Stimulated activated effector memory CD8-positive, alpha-beta T cell treated with anti-CD3 and anti-CD28 coated beads, Interleukin-12 subunit alpha, Interleukin-12 subunit beta, amount 100 ng/mL, for 72 hours (primary cell): ENCODE measurements around the gene SUCLG2.

Source experiments
- ATAC-seq: fragments of 150-1000 bp; cut with Tn5 transposase; 2 replicates; pipeline ENCODE4 v1.10.0; 2021
- DNase-seq, 2 donors: peaks; one replicate each; pipeline ENCODE4 v3.0.0; 2021 to 2022; ENCODE audit warnings: low spot score in 2 of 2
- H3K27ac Mint-ChIP-seq: one replicate; pipeline ENCODE4 v1.8.0; 2022; ENCODE audit warnings: mild to moderate bottlenecking, mixed read lengths
- H3K36me3 Mint-ChIP-seq: one replicate; pipeline ENCODE4 v1.8.0; 2022; ENCODE audit warnings: mild to moderate bottlenecking, mixed read lengths
- H3K4me1 Mint-ChIP-seq: one replicate; pipeline ENCODE4 v1.8.0; 2022; ENCODE audit warnings: mixed read lengths
- H3K4me3 Mint-ChIP-seq: one replicate; pipeline ENCODE4 v1.8.0; 2022; ENCODE audit warnings: mild to moderate bottlenecking, mixed read lengths
- H3K9me3 Mint-ChIP-seq: one replicate; pipeline ENCODE4 v1.8.0; 2022; ENCODE audit warnings: mixed read lengths

SUCLG2 gene

GRCh38 chr3:67640023-67640660 lies 14.3 kb downstream of the SUCLG2 start:
- Mint-ChIP-seq H3K36me3 (peaks cover 6% of the 10 kb centered on the region), H3K4me3 (no peak overlapping the region), H3K9me3 (no peaks in the 10 kb centered on the region), H3K27ac (no peak overlapping the region), H3K4me1 (peaks cover 11% of the 10 kb centered on the region)
- DNase-seq: no peak
- no peak for ATAC-seq

DNA sequence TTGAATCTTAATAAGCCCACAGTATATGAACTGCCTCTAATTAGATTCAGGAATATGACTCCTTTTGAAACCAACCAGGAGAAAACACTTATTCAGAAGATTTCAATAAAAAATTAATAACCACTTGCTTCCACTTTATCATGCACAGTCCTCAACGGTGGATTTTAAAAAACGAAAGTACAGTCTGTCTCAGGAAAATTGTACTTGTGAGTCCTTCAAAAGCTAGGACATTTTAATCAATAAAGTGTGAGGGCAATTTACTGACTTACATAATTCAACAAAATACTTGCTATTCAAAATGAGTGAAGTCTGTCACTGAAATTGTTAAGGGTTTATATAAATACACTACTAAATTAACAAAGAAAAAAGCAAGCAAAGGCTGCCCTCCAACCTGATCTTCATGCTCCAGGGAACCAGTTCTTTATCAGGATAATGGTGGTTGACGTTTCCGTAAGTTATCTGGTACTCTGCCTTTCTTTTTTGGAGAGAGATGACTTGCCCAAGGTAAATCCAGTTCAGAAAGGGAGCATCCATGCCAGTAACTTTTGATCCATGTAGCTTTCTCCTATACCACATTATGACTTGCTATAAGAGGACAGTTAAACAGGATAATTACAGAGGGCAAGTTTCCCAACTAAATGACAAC lies 17.0 kb downstream of the SUCLG2 start:
- H3K36me3 Mint-ChIP-seq: peaks cover 6% of the 10 kb centered on the region
- H3K9me3 Mint-ChIP-seq: no peaks in the 10 kb centered on the region
- ATAC-seq (no peak), DNase-seq (no peak)
- H3K27ac Mint-ChIP-seq: peak overlapping the region; percentile 3
- H3K4me3 Mint-ChIP-seq: no peak overlapping the region
- H3K4me1 Mint-ChIP-seq: peaks cover 18% of the 10 kb centered on the region

GRCh38 chr3:67635806-67636205 lies 18.6 kb downstream of the SUCLG2 start:
- H3K4me1 Mint-ChIP-seq: peaks cover 23% of the 10 kb centered on the region
- no peak for ATAC-seq
- H3K27ac Mint-ChIP-seq: peak overlapping the region; percentile 76
- no peak overlapping the region for H3K4me3 Mint-ChIP-seq
- DNase-seq: no peak
- H3K9me3 Mint-ChIP-seq: no peaks in the 10 kb centered on the region
- peaks cover 6% of the 10 kb centered on the region for H3K36me3 Mint-ChIP-seq

- DNase-seq (no peak), ATAC-seq (peak; percentile 97)
- Mint-ChIP-seq H3K9me3 (no peaks in the 10 kb centered on the region), H3K4me1 (peaks cover 28% of the 10 kb centered on the region), H3K36me3 (peaks cover 6% of the 10 kb centered on the region), H3K27ac (peak overlapping the region; percentile 76), H3K4me3 (no peak overlapping the region)
These were observed 19.2 kb downstream of the SUCLG2 start for GRCh38 chr3:67635257-67635656.

- Mint-ChIP-seq H3K27ac (no peak overlapping the region), H3K4me1 (peaks cover 39% of the 10 kb centered on the region), H3K4me3 (no peak overlapping the region), H3K9me3 (no peaks in the 10 kb centered on the region), H3K36me3 (peaks cover 5% of the 10 kb centered on the region)
- DNase-seq (no peak), ATAC-seq (no peak)
These were observed 23.6 kb downstream of the SUCLG2 start for GRCh38 chr3:67630666-67631362.

DNA sequence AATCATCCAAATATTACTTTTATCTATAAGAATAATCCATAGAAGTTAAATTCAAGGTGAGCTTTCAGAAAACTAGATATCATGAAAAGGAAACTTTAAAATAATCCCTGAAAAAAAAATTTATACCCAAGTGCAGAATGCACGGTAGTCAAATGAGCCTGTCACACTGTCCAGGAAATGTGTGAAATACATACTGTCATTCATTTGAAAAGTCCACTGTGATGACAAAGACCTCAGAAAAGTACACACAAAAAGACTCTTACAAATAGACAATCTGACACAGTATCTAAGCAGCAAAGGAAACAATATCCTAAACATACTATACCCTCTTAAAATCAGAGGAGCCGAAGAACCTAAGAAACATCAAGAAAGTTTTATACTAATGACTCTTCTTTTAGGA lies 29.7 kb downstream of the SUCLG2 start:
- ATAC-seq: peak; percentile 52
- Mint-ChIP-seq H3K9me3 (no peaks in the 10 kb centered on the region), H3K4me1 (peaks cover 51% of the 10 kb centered on the region), H3K4me3 (no peak overlapping the region), H3K36me3 (peaks cover 27% of the 10 kb centered on the region), H3K27ac (no peak overlapping the region)
- DNase-seq: no peak

DNA sequence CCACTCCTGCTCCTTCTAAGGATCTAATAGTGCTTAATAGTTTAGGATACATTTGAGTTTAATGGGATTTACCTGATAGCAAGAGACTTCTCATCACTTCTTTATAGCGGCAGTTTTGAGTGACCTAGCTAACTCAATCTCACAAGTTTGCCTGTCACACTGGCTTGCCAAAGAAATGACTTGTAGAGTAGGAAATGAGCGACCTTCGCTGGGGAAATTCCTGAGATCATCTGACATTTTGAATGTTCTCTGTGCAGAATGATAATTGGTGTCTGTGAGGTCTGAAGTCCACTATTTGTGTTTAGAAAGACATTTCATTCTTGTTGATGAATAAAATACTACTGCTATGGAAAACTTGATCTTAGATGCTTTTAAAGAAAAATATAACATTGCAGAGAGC lies 30.3 kb downstream of the SUCLG2 start:
- Mint-ChIP-seq H3K9me3 (no peaks in the 10 kb centered on the region), H3K4me1 (peaks cover 54% of the 10 kb centered on the region), H3K27ac (no peak overlapping the region), H3K4me3 (no peak overlapping the region), H3K36me3 (peaks cover 33% of the 10 kb centered on the region)
- ATAC-seq: no peak
- no peak for DNase-seq

DNA sequence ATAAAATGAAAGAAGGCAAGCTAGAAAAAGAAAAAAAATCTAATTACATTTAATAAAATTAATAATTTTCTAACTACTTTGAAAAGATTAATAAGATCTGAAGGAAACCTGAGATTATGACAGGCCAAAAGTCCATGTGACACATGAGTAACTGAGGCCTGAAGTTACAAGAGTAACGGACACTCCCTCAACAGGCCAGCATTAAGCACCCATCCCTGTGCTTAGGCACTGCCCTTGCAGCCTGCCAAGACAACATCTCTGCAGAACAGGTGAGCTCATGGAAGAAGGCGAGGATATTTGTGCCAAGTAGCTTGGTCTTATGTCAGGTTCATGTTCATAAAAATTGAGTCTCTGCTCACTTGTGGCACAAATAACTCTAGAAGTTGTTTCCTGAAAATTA lies 31.8 kb downstream of the SUCLG2 start:
- no peak overlapping the region for H3K27ac Mint-ChIP-seq
- no peak overlapping the region for H3K4me3 Mint-ChIP-seq
- no peak for DNase-seq
- H3K36me3 Mint-ChIP-seq: peaks cover 35% of the 10 kb centered on the region
- ATAC-seq: no peak
- no peaks in the 10 kb centered on the region for H3K9me3 Mint-ChIP-seq
- H3K4me1 Mint-ChIP-seq: peaks cover 48% of the 10 kb centered on the region

DNA sequence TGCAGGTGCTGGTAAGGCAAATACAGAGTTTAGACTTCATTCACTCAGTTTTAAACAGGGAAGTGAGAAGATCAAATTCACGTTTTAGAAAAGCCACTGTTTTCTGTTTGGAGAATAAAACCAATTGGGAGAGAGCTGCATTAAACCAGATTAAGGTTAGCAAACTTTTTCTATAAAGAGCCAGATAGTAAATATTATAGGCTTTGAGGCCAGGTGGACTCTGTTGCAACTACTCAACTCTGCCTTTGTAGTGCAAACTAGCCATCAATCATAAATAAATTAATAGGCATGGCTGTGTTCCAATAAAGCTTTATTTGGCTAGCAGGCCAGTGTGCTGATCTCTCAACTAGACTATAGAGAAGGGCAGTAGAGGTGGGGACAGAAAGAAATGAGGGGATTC lies 33.5 kb downstream of the SUCLG2 start:
- H3K36me3 Mint-ChIP-seq: peaks cover 31% of the 10 kb centered on the region
- no peak overlapping the region for H3K27ac Mint-ChIP-seq
- ATAC-seq (no peak), DNase-seq (no peak)
- H3K9me3 Mint-ChIP-seq: no peaks in the 10 kb centered on the region
- no peak overlapping the region for H3K4me3 Mint-ChIP-seq
- H3K4me1 Mint-ChIP-seq: peaks cover 45% of the 10 kb centered on the region

- no peak overlapping the region for H3K27ac Mint-ChIP-seq
- H3K9me3 Mint-ChIP-seq: no peaks in the 10 kb centered on the region
- no peak overlapping the region for H3K4me3 Mint-ChIP-seq
- no peak for DNase-seq
- H3K36me3 Mint-ChIP-seq: peaks cover 31% of the 10 kb centered on the region
- ATAC-seq: no peak
- H3K4me1 Mint-ChIP-seq: peaks cover 46% of the 10 kb centered on the region
These were observed 34.4 kb downstream of the SUCLG2 start for GRCh38 chr3:67619991-67620390.

DNA sequence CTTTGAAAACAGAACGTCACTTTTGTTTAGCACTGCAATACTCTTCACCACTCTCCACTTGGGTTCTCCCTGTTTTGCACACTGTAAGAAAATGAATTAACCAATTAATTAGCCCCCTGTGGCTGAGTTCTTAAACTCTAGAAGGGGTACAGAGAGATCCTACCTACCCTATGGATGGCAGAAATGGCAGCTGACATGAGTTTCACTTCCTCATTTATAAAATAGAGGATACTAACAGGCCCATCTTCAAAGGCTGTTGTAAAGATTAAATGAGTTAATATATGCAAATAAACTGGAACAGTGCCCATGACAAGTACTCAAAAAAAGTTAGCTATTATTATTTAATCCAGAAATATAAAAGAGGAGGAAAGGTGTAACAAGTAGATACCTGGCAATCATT lies 36.9 kb downstream of the SUCLG2 start:
- DNase-seq: no peak
- Mint-ChIP-seq H3K27ac (no peak overlapping the region), H3K4me1 (peaks cover 42% of the 10 kb centered on the region), H3K36me3 (peaks cover 18% of the 10 kb centered on the region), H3K4me3 (no peak overlapping the region), H3K9me3 (no peaks in the 10 kb centered on the region)
- no peak for ATAC-seq

DNA sequence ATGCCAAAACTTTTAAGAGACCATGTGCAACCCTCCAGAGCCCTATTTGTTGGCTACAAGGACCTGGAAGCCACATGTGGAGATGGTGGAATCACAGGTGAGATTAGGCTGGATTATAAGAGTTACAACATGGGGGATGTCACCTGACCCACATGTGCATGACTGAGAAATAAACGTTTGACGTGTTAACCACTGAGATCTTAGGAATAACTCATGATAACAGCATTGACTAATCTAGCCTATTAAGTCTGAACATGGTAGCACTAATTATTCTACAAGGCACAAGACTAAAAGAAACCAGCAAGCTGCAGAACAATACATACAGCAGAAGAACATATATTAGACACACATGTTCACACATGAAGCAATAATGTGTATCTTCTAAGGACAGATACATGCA lies 38.4 kb downstream of the SUCLG2 start:
- no peak for DNase-seq
- ATAC-seq: peak; percentile 52
- H3K27ac Mint-ChIP-seq: no peak overlapping the region
- H3K4me1 Mint-ChIP-seq: peaks cover 42% of the 10 kb centered on the region
- H3K36me3 Mint-ChIP-seq: peaks cover 18% of the 10 kb centered on the region
- H3K4me3 Mint-ChIP-seq: no peak overlapping the region
- H3K9me3 Mint-ChIP-seq: no peaks in the 10 kb centered on the region

GRCh38 chr3:67614195-67614594 lies 40.2 kb downstream of the SUCLG2 start:
- DNase-seq (no peak), ATAC-seq (no peak)
- H3K4me3 Mint-ChIP-seq: no peak overlapping the region
- H3K27ac Mint-ChIP-seq: peak overlapping the region; percentile 50
- no peaks in the 10 kb centered on the region for H3K9me3 Mint-ChIP-seq
- H3K4me1 Mint-ChIP-seq: peaks cover 32% of the 10 kb centered on the region
- peaks cover 23% of the 10 kb centered on the region for H3K36me3 Mint-ChIP-seq

DNA sequence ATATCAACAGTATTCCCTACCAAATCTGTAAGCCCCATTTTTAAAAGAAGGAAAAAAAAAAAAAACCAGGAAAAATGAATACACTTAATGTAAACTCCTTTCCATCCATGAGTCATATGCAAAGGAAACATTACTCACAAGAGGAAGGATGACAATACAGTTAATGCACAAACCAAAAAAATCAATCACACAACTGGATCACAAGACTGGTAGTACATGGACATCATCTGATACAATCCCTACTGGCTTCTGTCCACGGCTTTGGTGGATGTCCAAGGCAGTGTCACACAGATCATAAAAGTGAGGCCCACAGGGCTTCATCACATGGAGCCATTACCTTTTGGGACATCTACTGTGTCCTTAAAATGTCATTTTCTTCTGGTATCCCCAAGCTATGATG lies 44.0 kb downstream of the SUCLG2 start:
- no peak overlapping the region for H3K4me3 Mint-ChIP-seq
- H3K27ac Mint-ChIP-seq: no peak overlapping the region
- ATAC-seq (no peak), DNase-seq (no peak)
- no peaks in the 10 kb centered on the region for H3K9me3 Mint-ChIP-seq
- H3K4me1 Mint-ChIP-seq: peaks cover 27% of the 10 kb centered on the region
- peaks cover 50% of the 10 kb centered on the region for H3K36me3 Mint-ChIP-seq

DNA sequence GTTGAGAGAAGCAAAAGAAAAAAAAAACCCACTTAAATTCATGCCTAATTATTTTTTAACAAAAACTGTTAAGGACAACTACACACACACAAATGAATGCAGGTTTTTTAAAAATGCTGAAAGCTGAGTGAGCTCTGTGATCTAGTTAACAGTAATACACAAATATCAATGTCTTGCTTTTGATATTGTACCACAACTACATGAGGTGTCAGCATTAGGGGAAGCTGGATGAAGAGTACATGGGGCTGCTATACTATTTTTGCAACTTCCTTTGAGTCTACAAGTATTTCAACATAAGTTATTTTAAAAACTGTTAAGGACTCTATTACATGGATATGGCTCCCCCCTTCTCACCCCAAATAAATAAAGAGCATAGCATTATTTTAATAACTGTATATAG lies 44.7 kb downstream of the SUCLG2 start:
- H3K27ac Mint-ChIP-seq: no peak overlapping the region
- no peak for DNase-seq
- peaks cover 57% of the 10 kb centered on the region for H3K36me3 Mint-ChIP-seq
- no peaks in the 10 kb centered on the region for H3K9me3 Mint-ChIP-seq
- no peak overlapping the region for H3K4me3 Mint-ChIP-seq
- no peak for ATAC-seq
- peaks cover 27% of the 10 kb centered on the region for H3K4me1 Mint-ChIP-seq

GRCh38 chr3:67608034-67608433 lies 46.4 kb downstream of the SUCLG2 start:
- DNase-seq (no peak), ATAC-seq (no peak)
- H3K36me3 Mint-ChIP-seq: peaks cover 62% of the 10 kb centered on the region
- H3K27ac Mint-ChIP-seq: no peak overlapping the region
- no peaks in the 10 kb centered on the region for H3K9me3 Mint-ChIP-seq
- H3K4me1 Mint-ChIP-seq: peaks cover 21% of the 10 kb centered on the region
- H3K4me3 Mint-ChIP-seq: no peak overlapping the region
